Left renal pelvis (tissue), 4 donors: ENCODE results near the gene FABP3. TPM values are rescaled to one million over a fixed set of nuclear protein-coding genes. Genes with fewer than 3 reads are reported as not detected.

Source experiments
- DNase-seq, 4 donors: peaks; one replicate each; pipeline ENCODE4 v3.0.0-alpha.2; 2013; ENCODE audit warnings: low read depth in 4 of 4, low spot score in 3 of 4
- polyA plus RNA-seq, 4 donors: library from polyadenylated mRNA; unstranded; fragments of 120-200 nt; gene quantifications; one replicate each; pipeline ENCODE4 v1.2.1, GENCODE V29; 2013; ENCODE audit not compliant: insufficient read length in 4 of 4

The FABP3 gene
- polyA plus RNA-seq, 4 donors = 35.4 to 79.0 (median 63.9) TPM

DNA sequence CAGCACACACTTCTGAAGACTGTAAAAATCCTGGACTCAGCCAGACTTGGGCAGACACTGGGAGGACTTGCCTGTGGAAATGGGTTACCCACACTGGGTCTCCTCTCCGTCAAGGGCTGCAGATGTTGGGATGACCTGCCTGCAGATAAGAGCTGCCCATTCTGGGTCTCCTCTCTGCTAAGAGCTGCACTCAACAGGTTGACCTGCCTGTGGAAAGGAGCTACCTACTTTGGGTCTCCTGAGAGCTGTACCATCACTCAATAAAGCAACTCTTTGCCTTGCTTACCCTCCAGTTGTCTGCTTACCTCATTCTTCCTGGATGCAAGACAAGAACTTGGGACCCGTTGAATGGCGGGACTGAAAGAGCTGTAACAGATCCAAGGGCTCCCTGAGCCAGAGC lies 47.9 kb downstream of the FABP3 start:
- DNase-seq = no peak

DNA sequence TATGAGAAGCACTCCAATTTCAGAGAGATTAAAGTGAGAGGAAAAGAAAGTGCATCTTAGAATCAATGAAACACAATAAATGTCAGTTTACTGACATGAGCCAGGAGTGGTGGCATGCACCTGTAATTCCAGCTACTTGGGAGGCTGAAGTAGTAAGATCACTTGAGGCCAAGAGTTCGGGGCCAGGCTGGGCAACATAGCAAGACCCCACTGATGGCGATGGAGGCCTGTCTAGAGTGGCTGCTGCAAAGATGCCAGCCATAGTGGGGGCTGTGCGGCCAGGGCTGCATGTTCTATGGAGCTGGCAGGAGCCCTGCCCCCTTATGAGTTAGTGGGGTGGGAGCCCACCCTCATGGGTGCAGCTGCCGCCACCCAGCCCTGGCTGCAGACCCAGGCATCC lies 48.8 kb downstream of the FABP3 start:
- no peak for DNase-seq

GRCh38 chr1:31318146-31318545 lies 54.7 kb downstream of the FABP3 start:
- no peak for DNase-seq

DNA sequence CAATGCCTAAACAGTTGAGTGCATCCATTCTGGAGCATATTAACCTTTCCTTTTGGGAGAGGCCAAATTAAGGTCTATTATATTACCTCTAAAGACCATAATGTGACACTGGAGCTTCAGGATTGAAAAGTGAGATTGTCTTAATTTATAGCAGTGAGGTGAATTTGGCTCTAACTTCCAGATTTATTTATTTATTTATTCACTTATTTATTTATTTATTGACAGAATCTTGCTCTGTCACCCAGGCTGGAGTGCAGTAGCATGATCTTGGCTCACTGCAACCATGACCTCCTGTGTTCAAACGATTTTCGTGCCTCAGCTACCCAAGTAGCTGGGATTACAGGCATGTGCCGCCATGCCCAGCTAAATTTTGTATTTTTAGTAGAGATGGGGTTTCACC lies 57.0 kb downstream of the FABP3 start:
- no peak for DNase-seq

Other genes starting within 250 kb of the FABP3 start
- gene NKAIN1, start 133.2 kb downstream of the FABP3 start, polyA plus RNA-seq = 1 to 10 TPM; 3.7 to 5.0 (median 3.9) TPM
- 10 to 100 TPM; 52.2 to 76.0 (median 70.1) TPM for gene SNRNP40, start 76.3 kb downstream of the FABP3 start, polyA plus RNA-seq
- 10 to 100 TPM; 33.6 to 54.9 (median 47.3) TPM for gene ZCCHC17, start 76.0 kb downstream of the FABP3 start, polyA plus RNA-seq
- gene SERINC2, start 40.1 kb upstream of the FABP3 start, polyA plus RNA-seq = 10 to 100 TPM in 3 of 4 donors, 1 to 10 TPM in 1; 8.8 to 51.2 (median 41.6) TPM
- gene TINAGL1, start 203.4 kb upstream of the FABP3 start, polyA plus RNA-seq = 10 to 100 TPM; 10.3 to 55.4 (median 39.6) TPM
- gene HCRTR1, start 244.6 kb upstream of the FABP3 start, polyA plus RNA-seq = under 1 TPM; 0.09 to 0.19 (median 0.17) TPM